Left ventricle myocardium inferior (tissue), 1 donor: ENCODE results near the gene SLC30A2. TPM values are rescaled to one million over a fixed set of nuclear protein-coding genes. Genes with fewer than 3 reads are reported as not detected.

ENCODE experiments used
- DNase-seq: peaks from one replicate; pipeline ENCODE4 v3.0.0-alpha.2; 2020
- H3K27ac ChIP-seq: fragments of 200-600 bp; replicated peaks from 2 replicates; pipeline ENCODE4 v1.8.0; 2021
- H3K27me3 ChIP-seq: fragments of 200-600 bp; 2 replicates; pipeline ENCODE4 v1.8.0; 2021; ENCODE audit warnings: low read depth
- H3K36me3 ChIP-seq: fragments of 200-600 bp; 2 replicates; pipeline ENCODE4 v1.8.0; 2021
- H3K4me1 ChIP-seq: fragments of 200-600 bp; 2 replicates; pipeline ENCODE4 v1.8.0; 2021
- H3K4me3 ChIP-seq: fragments of 200-600 bp; 2 replicates; pipeline ENCODE4 v1.8.0; 2021; ENCODE audit warnings: mild to moderate bottlenecking, moderate library complexity
- H3K9me3 ChIP-seq: fragments of 200-600 bp; replicated peaks from 2 replicates; pipeline ENCODE4 v1.8.0; 2021
- CTCF ChIP-seq: fragments of 200-600 bp; IDR thresholded peaks from 2 replicates; pipeline ENCODE4 v1.8.0; 2021; ENCODE audit warnings: antibody characterized with exemption, mild to moderate bottlenecking, borderline replicate concordance
- intact Hi-C: fragments of 100-400 bp; cut with micrococcal nuclease; formaldehyde crosslinking; loops from one replicate; pipeline ENCODE4 v1.11.0; 2022
- total RNA-seq: library from RNA; stranded (reverse); fragmentation: NEBNext Ultra II Directional; extraction: Animal tissue kit (Norgen Biotek cat#: 25700); gene quantifications from one replicate; pipeline ENCODE4 v1.2.1, GENCODE V29; 2021
- donor health status: DM: no; HTN: yes; CAD: no; lungs with severe emphysema.

Gene SLC30A2
- total RNA-seq, 1 donor from 2014 or later: 7.1 TPM

- intact Hi-C loops: no loop called here
- Histone ChIP-seq H3K4me1 (peaks cover 45% of the 10 kb centered on the region), H3K4me3 (peak overlapping the region; percentile 62), H3K27ac (peak overlapping the region; percentile 69), H3K27me3 (peaks cover 83% of the 10 kb centered on the region), H3K36me3 (no peaks in the 10 kb centered on the region), H3K9me3 (no peaks in the 10 kb centered on the region)
- TF ChIP-seq CTCF: no peak
- DNase-seq: peak; percentile 39
Observed at GRCh38 chr1:26044971-26045721, 772 bp downstream of the SLC30A2 start.

GRCh38 chr1:26044414-26044813 is 1.5 kb downstream of the SLC30A2 start:
- no peak for TF ChIP-seq CTCF
- intact Hi-C loops: no loop called here
- H3K9me3 ChIP-seq: no peaks in the 10 kb centered on the region
- no peak for DNase-seq
- H3K4me1 ChIP-seq: peaks cover 42% of the 10 kb centered on the region
- no peaks in the 10 kb centered on the region for H3K36me3 ChIP-seq
- H3K27me3 ChIP-seq: peaks cover 75% of the 10 kb centered on the region
- no peak overlapping the region for H3K4me3 ChIP-seq
- H3K27ac ChIP-seq: peak overlapping the region; percentile 69

- intact Hi-C loops: no loop called here
- peaks cover 47% of the 10 kb centered on the region for H3K4me1 ChIP-seq
- no peaks in the 10 kb centered on the region for H3K9me3 ChIP-seq
- H3K27me3 ChIP-seq: peaks cover 69% of the 10 kb centered on the region
- no peak overlapping the region for H3K4me3 ChIP-seq
- no peaks in the 10 kb centered on the region for H3K36me3 ChIP-seq
- DNase-seq: no peak
- H3K27ac ChIP-seq: peak overlapping the region; percentile 69
- no peak for TF ChIP-seq CTCF
Observed at GRCh38 chr1:26043765-26044164, 2.2 kb downstream of the SLC30A2 start.

GRCh38 chr1:26041978-26042377 is 3.9 kb downstream of the SLC30A2 start:
- peak overlapping the region; percentile 69 for H3K27ac ChIP-seq
- no peak for TF ChIP-seq CTCF
- intact Hi-C loops: no loop called here
- no peak overlapping the region for H3K4me3 ChIP-seq
- H3K36me3 ChIP-seq: no peaks in the 10 kb centered on the region
- peaks cover 54% of the 10 kb centered on the region for H3K27me3 ChIP-seq
- DNase-seq: no peak
- H3K9me3 ChIP-seq: no peaks in the 10 kb centered on the region
- peaks cover 65% of the 10 kb centered on the region for H3K4me1 ChIP-seq

GRCh38 chr1:26041401-26041800 is 4.5 kb downstream of the SLC30A2 start:
- Histone ChIP-seq H3K36me3 (no peaks in the 10 kb centered on the region), H3K4me1 (peaks cover 64% of the 10 kb centered on the region), H3K9me3 (no peaks in the 10 kb centered on the region), H3K27me3 (peaks cover 54% of the 10 kb centered on the region), H3K4me3 (no peak overlapping the region), H3K27ac (no peak overlapping the region)
- DNase-seq: no peak
- intact Hi-C loops: no loop called here
- TF ChIP-seq CTCF: no peak
